ENCODE results near the gene NOL3. TPM values are rescaled to one million over a fixed set of nuclear protein-coding genes. Genes with fewer than 3 reads are reported as not detected.

Gene NOL3
- total and polyA plus RNA-seq, 2 donors (not counting 3 experiments of a cell fraction or from before 2014, with no cell fraction given): 16.0 to 19.4 TPM

DNA sequence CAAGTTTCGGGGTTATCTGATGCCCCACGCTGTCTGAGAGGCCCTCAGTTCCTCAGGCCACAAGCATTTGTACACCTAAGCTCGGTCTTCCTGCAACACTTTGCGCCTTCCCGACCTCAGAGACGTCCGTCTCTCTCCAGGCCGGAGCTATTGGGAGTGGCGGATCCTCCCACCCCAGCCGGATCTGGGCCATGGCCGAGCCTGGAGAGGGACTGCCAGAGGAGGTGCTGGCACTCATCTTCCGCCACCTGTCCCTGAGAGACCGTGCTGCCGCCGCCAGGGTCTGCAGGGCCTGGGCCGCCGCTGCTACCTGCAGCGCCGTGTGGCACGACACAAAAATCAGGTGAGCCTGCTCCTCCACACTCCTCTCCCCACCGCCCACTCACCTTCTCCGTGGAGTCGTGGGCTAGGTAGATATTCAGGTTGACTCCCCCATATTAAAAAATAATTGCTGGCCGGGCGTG, 8.7 kb upstream of the NOL3 start:
- Histone ChIP-seq H3K4me2 (ENCODE audit: insufficient read depth, low read length) (no peak overlapping the region), H3K9ac (replicated peaks; ENCODE audit: extremely low read depth, insufficient read depth, low read length) (no peak overlapping the region), H4K20me1 (replicated peaks; ENCODE audit: control insufficient read depth, extremely low read depth, insufficient read depth, low read length) (no peaks in the 10 kb centered on the region), H3K9me1 (replicated peaks; ENCODE audit: control insufficient read depth, extremely low read depth, insufficient read depth, low read length) (no peaks in the 10 kb centered on the region), H3K79me2 (ENCODE audit: control insufficient read depth, insufficient read depth, low read length) (no peaks in the 10 kb centered on the region), H3K27me3 (ENCODE audit: control insufficient read depth in 2 of 2, insufficient read depth in 2 of 2, low read length in 2 of 2) (peaks cover 36 to 38% of the 10 kb centered on the region in 2 experiments), H3K9me3 (replicated peaks; ENCODE audit: control insufficient read depth, insufficient read depth, low read length) (no peaks in the 10 kb centered on the region), H3K36me3 (ENCODE audit: control insufficient read depth in 2 of 2, extremely low read depth in 1 of 2, insufficient read depth in 2 of 2, low read length in 2 of 2) (no peaks in the 10 kb centered on the region), H3K4me3 (replicated peaks in 1 of 3; ENCODE audit: insufficient read depth in 1 of 3, low read depth in 1 of 3, low read length in 3 of 3) (no peak overlapping the region), H2AFZ (ENCODE audit: low read depth, low read length) (no peak overlapping the region), H3K27ac (ENCODE audit: insufficient read depth, low read depth, low read length) (no peak overlapping the region), H3K4me1 (ENCODE audit: control insufficient read depth, extremely low read depth, insufficient read depth, low read length) (peaks cover 18% of the 10 kb centered on the region)
- dilution Hi-C loops (cut with MboI; ENCODE audit: extremely low pct_ligation_motif_present, low sequenced_read_pairs) (no loop called here), intact Hi-C loops (cut with micrococcal nuclease) (no loop called here)
- DNase-seq (ENCODE audit: low read depth, low spot score): no peak
- no peak for FAIRE-seq
- no TSS peak for BruUV-seq (replicated peaks)
- ChIA-PET CTCF (interaction anchor here (2.2 to 2.6 kb wide), 2 partner anchors 144 to 148 kb away, joined by 5 to 11 read pairs; no protein-coding TSS in a partner anchor), POLR2A (no interaction called here)
- TF ChIP-seq, protein P1, sequence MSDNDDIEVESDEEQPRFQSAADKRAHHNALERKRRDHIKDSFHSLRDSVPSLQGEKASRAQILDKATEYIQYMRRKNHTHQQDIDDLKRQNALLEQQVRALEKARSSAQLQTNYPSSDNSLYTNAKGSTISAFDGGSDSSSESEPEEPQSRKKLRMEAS (IDR thresholded peaks at IDR 0.05; ENCODE audit: insufficient read depth, insufficient read length): no peak

DNA sequence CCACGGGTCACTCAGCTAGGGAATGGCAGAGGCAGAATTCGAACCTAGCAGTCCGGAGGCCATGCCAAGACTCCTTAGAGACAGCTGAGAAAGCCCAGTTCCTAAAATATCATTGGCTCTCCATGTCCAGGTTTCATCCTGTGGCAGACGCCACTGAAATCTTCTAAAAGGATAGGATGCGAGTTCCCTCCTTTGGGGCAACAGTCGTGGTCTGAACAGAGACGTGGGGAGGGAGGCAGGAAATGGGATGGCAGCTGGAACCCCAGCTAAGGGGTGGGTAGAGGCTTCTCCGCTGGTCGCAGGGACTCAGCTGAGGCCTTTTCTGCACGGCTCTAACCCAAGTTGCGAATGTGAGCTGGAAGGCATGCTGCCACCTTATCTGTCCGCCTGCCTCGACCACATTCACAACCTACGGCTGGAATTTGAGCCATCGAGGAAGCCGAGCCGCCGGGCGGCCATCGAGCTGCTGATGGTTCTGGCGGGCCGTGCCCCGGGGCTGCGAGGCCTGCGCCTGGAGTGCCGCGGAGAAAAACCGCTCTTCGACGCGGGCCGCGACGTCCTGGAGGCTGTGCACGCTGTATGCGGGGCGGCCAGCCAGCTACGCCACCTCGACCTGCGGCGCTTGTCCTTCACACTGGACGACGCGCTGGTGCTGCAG, 7.7 kb upstream of the NOL3 start:
- Histone ChIP-seq H3K4me2 (ENCODE audit: insufficient read depth, low read length) (peak overlapping the region; percentile 43), H3K36me3 (ENCODE audit: control insufficient read depth in 2 of 2, extremely low read depth in 1 of 2, insufficient read depth in 2 of 2, low read length in 2 of 2) (no peaks in the 10 kb centered on the region), H3K9me3 (replicated peaks; ENCODE audit: control insufficient read depth, insufficient read depth, low read length) (no peaks in the 10 kb centered on the region), H3K9me1 (replicated peaks; ENCODE audit: control insufficient read depth, extremely low read depth, insufficient read depth, low read length) (no peaks in the 10 kb centered on the region), H3K4me1 (ENCODE audit: control insufficient read depth, extremely low read depth, insufficient read depth, low read length) (peaks cover 18% of the 10 kb centered on the region), H3K4me3 (replicated peaks in 1 of 3; ENCODE audit: insufficient read depth in 1 of 3, low read depth in 1 of 3, low read length in 3 of 3) (no peak overlapping the region), H3K9ac (replicated peaks; ENCODE audit: extremely low read depth, insufficient read depth, low read length) (no peak overlapping the region), H3K79me2 (ENCODE audit: control insufficient read depth, insufficient read depth, low read length) (no peaks in the 10 kb centered on the region), H3K27ac (ENCODE audit: insufficient read depth, low read depth, low read length) (no peak overlapping the region), H2AFZ (ENCODE audit: low read depth, low read length) (no peak overlapping the region), H3K27me3 (ENCODE audit: control insufficient read depth in 2 of 2, insufficient read depth in 2 of 2, low read length in 2 of 2) (peaks cover 36 to 46% of the 10 kb centered on the region in 2 experiments), H4K20me1 (replicated peaks; ENCODE audit: control insufficient read depth, extremely low read depth, insufficient read depth, low read length) (no peaks in the 10 kb centered on the region)
- dilution Hi-C loops (cut with MboI; ENCODE audit: extremely low pct_ligation_motif_present, low sequenced_read_pairs) (no loop called here), intact Hi-C loops (cut with micrococcal nuclease) (no loop called here)
- ChIA-PET POLR2A (no interaction called here), CTCF (interaction anchor here (0.9 to 3.4 kb wide), 5 partner anchors 7 to 145 kb away, joined by 5 to 23 read pairs (median 8); no protein-coding TSS in a partner anchor)
- BruUV-seq (replicated peaks): no TSS peak
- no peak for FAIRE-seq
- TF ChIP-seq FOS (IDR thresholded peaks at IDR 0.05; ENCODE audit: borderline replicate concordance, insufficient read depth, low read length): no peak
- TF ChIP-seq POLR2AphosphoS5 (IDR thresholded peaks at IDR 0.05; ENCODE audit: insufficient read depth, low read depth, low read length): no peak
- TF ChIP-seq, protein P2, sequence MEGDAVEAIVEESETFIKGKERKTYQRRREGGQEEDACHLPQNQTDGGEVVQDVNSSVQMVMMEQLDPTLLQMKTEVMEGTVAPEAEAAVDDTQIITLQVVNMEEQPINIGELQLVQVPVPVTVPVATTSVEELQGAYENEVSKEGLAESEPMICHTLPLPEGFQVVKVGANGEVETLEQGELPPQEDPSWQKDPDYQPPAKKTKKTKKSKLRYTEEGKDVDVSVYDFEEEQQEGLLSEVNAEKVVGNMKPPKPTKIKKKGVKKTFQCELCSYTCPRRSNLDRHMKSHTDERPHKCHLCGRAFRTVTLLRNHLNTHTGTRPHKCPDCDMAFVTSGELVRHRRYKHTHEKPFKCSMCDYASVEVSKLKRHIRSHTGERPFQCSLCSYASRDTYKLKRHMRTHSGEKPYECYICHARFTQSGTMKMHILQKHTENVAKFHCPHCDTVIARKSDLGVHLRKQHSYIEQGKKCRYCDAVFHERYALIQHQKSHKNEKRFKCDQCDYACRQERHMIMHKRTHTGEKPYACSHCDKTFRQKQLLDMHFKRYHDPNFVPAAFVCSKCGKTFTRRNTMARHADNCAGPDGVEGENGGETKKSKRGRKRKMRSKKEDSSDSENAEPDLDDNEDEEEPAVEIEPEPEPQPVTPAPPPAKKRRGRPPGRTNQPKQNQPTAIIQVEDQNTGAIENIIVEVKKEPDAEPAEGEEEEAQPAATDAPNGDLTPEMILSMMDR (IDR thresholded peaks at IDR 0.05; ENCODE audit: extremely low read depth in 1 of 2, insufficient read depth in 1 of 2, low read depth in 1 of 2, low read length in 2 of 2): no peak
- no peak for TF ChIP-seq MYC (IDR thresholded peaks at IDR 0.05; ENCODE audit: low read depth, low read length)
- no peak for TF ChIP-seq JUN (IDR thresholded peaks at IDR 0.05; ENCODE audit: borderline replicate concordance, insufficient read depth, insufficient read length, low read depth)
- TF ChIP-seq, protein P1 (IDR thresholded peaks at IDR 0.05; ENCODE audit: insufficient read depth, insufficient read length): no peak
- TF ChIP-seq POLR2A (IDR thresholded peaks at IDR 0.05; ENCODE audit: low read depth, low read length): no peak
- no peak for TF ChIP-seq GATA2 (IDR thresholded peaks at IDR 0.05; ENCODE audit: insufficient read depth, insufficient read length, low read depth, low read length)
- DNase-seq (ENCODE audit: low read depth, low spot score): no peak
